Activated naive CD4-positive, alpha-beta T cell treated with anti-CD3 and anti-CD28 coated beads, Interleukin-2, amount 50 U/mL, for 24 hours (primary cell): ENCODE measurements around the gene DNAJC22.
A peak's percentile ranks its signal among the peaks of the same experiment; 100 is the strongest.

Experiments
- H3K27ac Mint-ChIP-seq: one replicate; pipeline ENCODE4 v1.8.0; 2021; ENCODE audit warnings: mild to moderate bottlenecking, mixed read lengths
- H3K27me3 Mint-ChIP-seq: one replicate; pipeline ENCODE4 v1.8.0; 2021; ENCODE audit warnings: mixed read lengths
- H3K36me3 Mint-ChIP-seq: one replicate; pipeline ENCODE4 v1.8.0; 2021; ENCODE audit warnings: mixed read lengths
- H3K4me1 Mint-ChIP-seq: one replicate; pipeline ENCODE4 v1.8.0; 2021; ENCODE audit warnings: mixed read lengths
- H3K4me3 Mint-ChIP-seq: one replicate; pipeline ENCODE4 v1.8.0; 2021; ENCODE audit warnings: mild to moderate bottlenecking, mixed read lengths
- H3K9me3 Mint-ChIP-seq: one replicate; pipeline ENCODE4 v1.8.0; 2021; ENCODE audit warnings: mixed read lengths

The DNAJC22 gene

DNA sequence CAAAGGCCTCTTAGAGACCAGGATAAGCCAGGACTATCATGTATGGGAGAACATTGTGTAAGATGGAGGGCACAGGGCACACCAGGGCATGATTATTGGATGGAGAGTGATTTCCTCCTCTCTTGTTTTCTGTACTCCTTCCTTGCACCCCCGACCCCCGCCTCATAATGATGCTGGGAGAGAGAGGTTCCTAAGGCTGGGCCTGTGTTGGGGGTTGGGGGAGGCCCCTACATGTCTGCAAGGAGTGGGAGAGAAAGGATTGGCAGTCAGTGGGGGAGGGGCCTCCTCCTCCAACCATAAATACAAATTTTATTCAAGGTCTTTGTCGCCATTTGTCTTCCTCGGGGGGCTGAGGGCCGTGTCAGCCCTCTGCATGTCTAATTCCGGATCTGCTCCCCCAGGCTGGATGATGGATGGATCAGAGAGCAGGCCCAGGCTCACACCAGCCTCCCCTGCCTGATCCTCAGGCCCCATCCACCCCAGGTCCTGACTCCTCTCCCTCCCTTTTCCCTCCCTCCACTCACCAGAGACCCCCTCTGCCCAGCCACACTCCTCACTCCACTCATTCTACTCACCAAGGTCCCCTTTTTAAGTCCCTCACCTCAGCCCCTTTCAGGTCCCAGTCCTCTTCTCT, 7.7 kb upstream of the DNAJC22 start:
- Mint-ChIP-seq H3K4me3 (no peak overlapping the region), H3K27me3 (peaks cover 44% of the 10 kb centered on the region), H3K36me3 (peaks cover 2% of the 10 kb centered on the region), H3K27ac (no peak overlapping the region), H3K9me3 (no peaks in the 10 kb centered on the region), H3K4me1 (peaks cover 36% of the 10 kb centered on the region)

DNA sequence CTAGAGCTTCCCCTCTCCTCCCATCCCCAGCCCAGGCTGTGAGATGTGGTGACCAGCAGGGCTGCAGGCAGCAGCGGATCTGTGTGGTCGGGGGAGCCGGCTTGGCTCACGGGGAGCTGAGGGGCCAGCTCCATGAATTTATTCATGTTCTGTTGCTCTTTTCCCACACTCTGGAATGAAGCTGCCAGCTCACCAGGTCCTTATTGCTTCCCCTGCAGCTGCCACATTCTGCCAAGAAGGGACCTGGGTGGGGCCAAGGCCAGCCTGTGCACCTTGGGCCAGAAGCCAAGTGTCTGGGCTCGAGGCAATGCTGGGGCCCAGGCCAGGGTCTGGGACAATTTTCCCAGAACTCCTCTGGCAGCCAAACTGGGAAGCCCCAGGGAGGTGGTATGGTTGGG, 7.2 kb upstream of the DNAJC22 start:
- Mint-ChIP-seq H3K4me3 (no peak overlapping the region), H3K4me1 (peaks cover 41% of the 10 kb centered on the region), H3K27ac (no peak overlapping the region), H3K36me3 (peaks cover 2% of the 10 kb centered on the region), H3K9me3 (no peaks in the 10 kb centered on the region), H3K27me3 (peaks cover 46% of the 10 kb centered on the region)

- H3K4me1 Mint-ChIP-seq, result peaks cover 40% of the 10 kb centered on the region
- H3K27me3 Mint-ChIP-seq, result peaks cover 41% of the 10 kb centered on the region
- peaks cover 2% of the 10 kb centered on the region for H3K36me3 Mint-ChIP-seq
- H3K4me3 Mint-ChIP-seq, result no peak overlapping the region
- H3K9me3 Mint-ChIP-seq, result no peaks in the 10 kb centered on the region
- peak overlapping the region; percentile 12 for H3K27ac Mint-ChIP-seq
Observed at GRCh38 chr12:49340095-49340870, 6.4 kb upstream of the DNAJC22 start.

- Mint-ChIP-seq H3K9me3 (no peaks in the 10 kb centered on the region), H3K4me1 (peaks cover 44% of the 10 kb centered on the region), H3K27ac (no peak overlapping the region), H3K36me3 (no peaks in the 10 kb centered on the region), H3K27me3 (peaks cover 39% of the 10 kb centered on the region), H3K4me3 (peak overlapping the region; percentile 19)
Observed at GRCh38 chr12:49340971-49341776, 5.5 kb upstream of the DNAJC22 start.

DNA sequence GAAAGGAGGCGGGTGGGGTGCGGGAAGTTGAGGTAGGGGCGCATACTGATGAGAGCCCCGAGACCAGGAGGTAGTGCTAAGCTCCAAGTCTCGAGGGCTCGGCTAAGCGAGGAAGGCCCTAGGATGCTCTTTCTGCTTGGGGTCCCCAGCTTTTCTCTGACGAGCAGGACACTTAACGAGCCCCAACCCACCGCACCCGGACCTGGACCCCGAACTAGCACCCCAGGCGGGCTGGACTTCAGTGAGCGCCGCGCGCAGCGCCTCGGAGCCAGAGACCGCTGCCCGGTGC, 5.0 kb upstream of the DNAJC22 start:
- Mint-ChIP-seq H3K9me3 (no peaks in the 10 kb centered on the region), H3K4me3 (no peak overlapping the region), H3K27me3 (peaks cover 42% of the 10 kb centered on the region), H3K4me1 (peaks cover 48% of the 10 kb centered on the region), H3K36me3 (no peaks in the 10 kb centered on the region), H3K27ac (no peak overlapping the region)

DNA sequence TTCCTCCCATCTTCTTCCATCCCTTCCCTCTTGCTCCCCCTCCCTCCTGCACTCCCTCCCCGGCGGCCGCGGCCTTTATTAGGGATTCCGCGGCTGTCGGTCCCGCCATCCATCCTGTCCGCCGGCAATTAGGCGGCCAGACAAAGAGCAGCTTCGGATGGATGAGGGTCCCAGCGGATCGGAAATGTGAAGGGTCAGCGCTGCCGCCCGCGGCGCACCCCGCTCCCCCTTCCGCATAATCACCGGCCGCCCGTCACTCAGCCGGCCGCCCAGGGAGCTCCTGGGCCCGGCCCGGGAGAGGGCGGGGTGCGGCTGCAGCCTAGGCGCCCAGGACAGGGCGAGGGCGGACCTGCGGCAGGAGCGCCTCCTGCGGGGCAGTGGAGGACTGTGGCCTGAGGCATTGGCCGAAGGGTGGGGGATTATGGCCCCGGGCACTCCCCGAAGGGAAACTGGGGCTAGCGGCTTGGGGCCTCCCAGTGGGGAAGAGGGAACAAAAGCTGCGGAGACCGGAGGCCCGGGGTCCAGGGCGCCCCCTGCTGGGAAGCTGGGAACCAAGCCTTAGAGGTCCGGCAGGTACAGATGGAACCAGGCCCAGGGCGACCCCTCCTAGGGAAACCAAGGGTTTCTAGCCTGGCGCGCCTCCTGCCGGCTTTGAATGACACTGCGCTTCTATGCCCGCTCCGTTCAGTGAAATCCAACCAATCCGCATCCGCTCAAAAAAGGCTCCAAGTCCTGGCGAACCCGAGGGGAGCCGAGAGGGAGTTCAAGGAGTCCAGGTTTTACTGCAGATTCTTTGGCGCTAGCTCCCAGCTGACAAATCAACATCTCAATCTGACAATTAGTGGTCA, 4.4 kb upstream of the DNAJC22 start:
- peak overlapping the region; percentile 82 for H3K27ac Mint-ChIP-seq
- H3K4me3 Mint-ChIP-seq, result peak overlapping the region; percentile 64
- peaks cover 42% of the 10 kb centered on the region for H3K27me3 Mint-ChIP-seq
- peaks cover 48% of the 10 kb centered on the region for H3K4me1 Mint-ChIP-seq
- H3K9me3 Mint-ChIP-seq, result no peaks in the 10 kb centered on the region
- H3K36me3 Mint-ChIP-seq, result no peaks in the 10 kb centered on the region

DNA sequence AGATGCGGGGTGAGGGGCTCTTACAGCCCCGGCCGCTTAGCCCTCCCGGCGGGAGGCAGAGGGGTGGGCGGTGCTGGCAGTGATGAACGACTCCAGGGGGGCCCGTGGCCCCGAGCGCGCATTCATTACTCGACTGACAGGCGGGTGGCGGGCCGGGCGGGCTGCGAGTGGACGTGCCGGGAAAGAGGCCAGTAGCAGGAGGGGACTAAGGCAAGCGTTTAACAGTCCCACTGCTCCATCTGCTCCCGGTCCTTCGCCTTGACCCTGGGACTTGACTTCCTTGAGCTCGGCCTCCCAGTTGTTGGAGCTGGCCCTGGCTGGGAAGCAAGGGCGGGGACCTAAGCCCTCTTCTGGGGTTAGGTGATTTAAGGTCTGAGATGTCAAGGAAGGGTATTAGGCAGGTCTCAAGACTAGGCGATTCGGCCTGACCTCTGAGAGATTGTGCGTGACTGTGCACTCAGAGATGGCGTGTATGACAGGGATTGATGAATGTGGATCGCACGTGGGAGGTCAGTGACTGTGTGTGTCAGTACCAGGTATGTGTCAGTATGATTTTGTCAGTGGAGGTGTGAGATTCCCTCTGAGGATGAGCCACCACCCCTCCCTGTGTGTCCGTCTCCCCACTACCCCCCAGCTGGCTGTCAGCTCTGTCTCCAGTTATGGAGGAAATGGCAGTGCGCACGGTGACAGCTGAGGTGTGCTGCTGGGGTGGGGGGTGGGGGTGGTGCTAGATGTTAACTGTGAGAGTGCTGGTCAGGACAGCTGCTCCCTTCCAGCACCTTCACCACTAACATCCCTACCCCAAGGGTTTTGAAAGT, 3.6 kb upstream of the DNAJC22 start:
- Mint-ChIP-seq H3K4me1 (peaks cover 42% of the 10 kb centered on the region), H3K4me3 (peak overlapping the region; percentile 64), H3K27ac (peak overlapping the region; percentile 82), H3K36me3 (no peaks in the 10 kb centered on the region), H3K9me3 (no peaks in the 10 kb centered on the region), H3K27me3 (peaks cover 40% of the 10 kb centered on the region)

- no peaks in the 10 kb centered on the region for H3K36me3 Mint-ChIP-seq
Observed at GRCh38 chr12:49344486-49345050, 2.1 kb upstream of the DNAJC22 start.

GRCh38 chr12:49345051-49345824, 1.4 kb upstream of the DNAJC22 start:
- Mint-ChIP-seq H3K27ac (peak overlapping the region; percentile 55), H3K4me3 (peak overlapping the region; percentile 65)

More at GRCh38 chr12:49344486-49345050, 2.1 kb upstream of the DNAJC22 start:
- no peaks in the 10 kb centered on the region for H3K9me3 Mint-ChIP-seq
- peaks cover 44% of the 10 kb centered on the region for H3K27me3 Mint-ChIP-seq
- H3K4me1 Mint-ChIP-seq, result peaks cover 40% of the 10 kb centered on the region
- no peak overlapping the region for H3K4me3 Mint-ChIP-seq
- H3K27ac Mint-ChIP-seq, result no peak overlapping the region

GRCh38 chr12:49345825-49346658, 646 bp upstream of the DNAJC22 start:
- H3K9me3 Mint-ChIP-seq, result no peaks in the 10 kb centered on the region
- peaks cover 39% of the 10 kb centered on the region for H3K27me3 Mint-ChIP-seq
- H3K4me3 Mint-ChIP-seq, result peak overlapping the region; percentile 81
- no peaks in the 10 kb centered on the region for H3K36me3 Mint-ChIP-seq
- H3K4me1 Mint-ChIP-seq, result peaks cover 40% of the 10 kb centered on the region
- H3K27ac Mint-ChIP-seq, result peak overlapping the region; percentile 55

More at GRCh38 chr12:49345051-49345824, 1.4 kb upstream of the DNAJC22 start:
- H3K36me3 Mint-ChIP-seq, result no peaks in the 10 kb centered on the region
- H3K4me1 Mint-ChIP-seq, result peaks cover 40% of the 10 kb centered on the region
- no peaks in the 10 kb centered on the region for H3K9me3 Mint-ChIP-seq
- H3K27me3 Mint-ChIP-seq, result peaks cover 41% of the 10 kb centered on the region

DNA sequence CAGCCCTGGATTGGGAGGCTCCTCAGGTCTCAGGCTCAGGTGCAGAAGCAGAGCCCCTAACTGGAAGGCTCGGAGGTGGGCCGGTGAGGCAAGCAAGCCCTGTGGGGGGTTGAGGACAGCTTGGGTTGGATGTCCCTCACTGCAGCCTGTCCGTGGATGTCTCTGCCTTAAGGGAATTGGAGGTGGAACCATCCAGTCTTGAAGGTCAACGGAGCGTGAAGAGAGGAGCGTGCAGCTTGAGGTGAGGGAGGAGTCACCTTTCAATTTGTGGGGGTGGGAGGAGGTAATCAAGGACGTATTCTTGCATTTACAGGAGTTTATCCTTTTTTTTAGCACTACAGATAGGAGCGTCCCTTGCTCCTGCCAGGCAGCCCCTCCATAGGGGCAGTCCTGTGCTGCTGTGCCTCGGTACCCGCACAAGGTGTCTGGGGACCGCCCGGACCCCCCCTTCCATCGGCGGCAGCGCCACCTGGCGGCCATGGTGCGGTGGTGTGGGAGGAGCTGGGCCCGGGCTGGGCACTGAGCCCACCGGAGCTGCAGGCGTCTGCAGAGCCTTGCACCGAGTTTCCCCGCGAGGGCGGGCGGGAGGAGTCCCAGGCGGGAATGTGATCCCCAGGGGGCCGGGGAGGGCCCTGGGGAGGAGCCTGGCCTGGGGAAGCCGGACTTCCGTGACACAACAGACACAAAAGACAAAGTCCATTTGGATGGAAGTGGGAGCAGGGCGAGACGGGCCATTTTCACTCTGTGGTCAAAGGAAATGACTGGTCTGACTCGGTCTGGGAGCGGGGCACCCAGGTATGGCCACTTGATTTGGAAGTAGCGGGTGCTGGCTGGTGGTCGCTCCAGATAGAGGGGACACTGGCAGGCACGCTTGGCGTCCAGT, 864 bp downstream of the DNAJC22 start:
- Mint-ChIP-seq H3K9me3 (no peaks in the 10 kb centered on the region), H3K4me3 (peak overlapping the region; percentile 81), H3K4me1 (peaks cover 39% of the 10 kb centered on the region), H3K27me3 (peaks cover 40% of the 10 kb centered on the region), H3K36me3 (no peaks in the 10 kb centered on the region), H3K27ac (no peak overlapping the region)

- H3K27ac Mint-ChIP-seq, result no peak overlapping the region
- H3K4me1 Mint-ChIP-seq, result peaks cover 28% of the 10 kb centered on the region
- H3K9me3 Mint-ChIP-seq, result no peaks in the 10 kb centered on the region
- peaks cover 38% of the 10 kb centered on the region for H3K27me3 Mint-ChIP-seq
- no peak overlapping the region for H3K4me3 Mint-ChIP-seq
- no peaks in the 10 kb centered on the region for H3K36me3 Mint-ChIP-seq
Observed at GRCh38 chr12:49348781-49349180, 2.1 kb downstream of the DNAJC22 start.
